ENCODE results near the gene PER1.

- no peak for TF ChIP-seq MLX (CRISPR knock-in tag; conservative IDR thresholded peaks at IDR 0.05)
- TF ChIP-seq CTCF (IDR thresholded peaks at IDR 0.05 in 2 of 3, conservative IDR thresholded peaks at IDR 0.05 in 1 of 3; ENCODE audit: insufficient read depth in 2 of 3, low read depth in 1 of 3, low read length in 3 of 3): no peak
- no peak for TF ChIP-seq USF1 (CRISPR knock-in tag; IDR thresholded peaks at IDR 0.05)
- no peak for TF ChIP-seq ELK1 (CRISPR knock-in tag; IDR thresholded peaks at IDR 0.05)
- TF ChIP-seq HMG20A (CRISPR knock-in tag; conservative IDR thresholded peaks at IDR 0.05): no peak
Measured at GRCh38 chr17:8110907-8111306, 41.3 kb downstream of the PER1 start.

Data from K562 (cell line).